ENCODE measurements around the gene HMCN1.

Gene HMCN1

DNA sequence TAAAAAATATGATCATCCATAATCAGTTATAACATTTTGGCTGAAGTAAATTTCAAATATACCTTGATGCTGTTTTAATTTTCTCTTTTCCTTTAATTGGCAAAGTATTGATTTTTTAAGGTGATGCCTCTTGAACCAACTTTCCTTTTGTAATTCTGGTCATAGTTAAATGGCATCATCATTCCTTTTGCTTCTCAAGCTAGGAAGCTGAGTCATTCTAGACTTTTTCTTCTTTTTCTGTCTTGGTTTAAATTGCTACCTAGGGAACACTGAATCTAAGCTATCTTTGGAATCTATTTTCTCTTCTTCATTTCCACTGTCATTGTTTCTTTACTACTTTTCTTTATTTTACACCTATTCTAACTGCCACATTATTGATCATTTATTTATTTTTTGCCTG is 162.7 kb downstream of the HMCN1 start:
- no peak for DNase-seq (ENCODE audit: low spot score)

DNA sequence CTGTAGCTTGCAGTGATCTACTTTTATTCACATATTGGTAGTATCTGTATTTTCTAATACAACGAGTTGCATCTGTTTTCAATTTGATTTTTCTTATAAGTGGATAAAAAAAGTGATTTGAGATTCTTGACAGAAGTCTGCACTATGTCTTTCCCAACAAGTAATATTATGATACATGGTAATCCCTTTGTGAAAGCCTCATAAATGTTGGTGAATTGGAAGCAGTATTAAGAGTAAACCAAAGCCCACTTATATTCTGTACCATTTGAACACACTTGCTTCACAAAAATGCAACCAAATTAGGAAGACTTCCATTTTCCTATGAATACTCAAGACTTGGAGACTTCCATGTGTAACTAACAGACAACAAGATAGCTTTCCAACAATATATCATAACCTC is 172.0 kb downstream of the HMCN1 start:
- no peak for DNase-seq (ENCODE audit: low spot score)

DNA sequence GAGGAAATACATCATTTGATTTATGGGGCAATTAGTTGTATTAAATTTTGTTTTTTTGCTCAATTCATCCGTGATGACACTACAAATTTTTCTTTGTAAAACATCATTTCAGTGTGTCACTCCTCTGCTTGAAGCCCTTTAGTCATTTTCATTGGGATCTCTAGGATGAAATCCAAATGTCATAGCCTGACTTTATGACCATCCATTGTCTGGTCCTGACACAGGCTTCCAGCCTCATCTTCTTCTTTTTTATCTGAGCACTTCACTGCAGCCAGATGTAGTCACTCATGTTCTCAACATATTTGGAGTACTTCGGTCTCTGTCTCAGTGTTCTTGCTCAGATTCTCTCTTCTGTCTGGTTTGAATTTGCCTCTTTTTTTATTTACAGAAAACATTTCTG is 173.1 kb downstream of the HMCN1 start:
- DNase-seq (ENCODE audit: low spot score), result no peak

DNA sequence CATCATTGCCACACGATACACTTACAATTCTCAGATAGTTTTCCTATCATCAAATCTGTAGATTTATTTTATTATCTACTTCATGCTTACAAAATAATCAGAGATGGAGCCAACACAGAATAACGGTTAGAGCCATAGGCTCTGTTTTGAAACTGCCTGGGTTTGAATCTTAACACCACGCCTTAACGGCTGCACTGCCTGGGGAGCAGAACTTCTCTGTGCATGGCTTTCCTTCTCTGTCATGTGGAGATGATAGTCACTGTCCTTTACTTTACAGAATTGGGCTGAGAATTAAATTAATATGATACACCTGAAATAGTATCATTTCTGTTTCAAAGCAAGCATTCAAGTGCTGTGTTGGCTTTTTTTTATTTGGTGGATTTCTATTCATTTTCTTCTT is 177.8 kb downstream of the HMCN1 start:
- no peak for DNase-seq (ENCODE audit: low spot score)

DNA sequence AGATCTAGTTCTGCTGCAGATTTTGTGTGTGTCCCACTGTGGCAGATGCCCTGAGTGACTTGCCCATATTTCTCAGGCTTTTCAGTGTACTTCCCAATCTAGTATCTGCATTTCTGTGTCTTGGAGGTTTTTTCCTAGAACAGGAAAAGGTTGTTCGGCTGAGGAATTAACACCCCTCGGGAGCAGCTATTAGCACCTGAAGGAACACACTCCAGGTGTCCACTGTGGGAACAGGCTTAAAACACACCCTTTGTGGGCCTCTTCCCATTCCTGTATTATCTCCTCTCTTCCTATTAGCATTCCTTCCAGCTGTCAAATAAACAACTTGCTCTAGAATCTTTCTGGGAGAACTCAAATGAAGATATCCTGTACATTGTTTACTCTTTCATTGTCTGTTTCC is 178.3 kb downstream of the HMCN1 start:
- DNase-seq (ENCODE audit: low spot score), result no peak

DNA sequence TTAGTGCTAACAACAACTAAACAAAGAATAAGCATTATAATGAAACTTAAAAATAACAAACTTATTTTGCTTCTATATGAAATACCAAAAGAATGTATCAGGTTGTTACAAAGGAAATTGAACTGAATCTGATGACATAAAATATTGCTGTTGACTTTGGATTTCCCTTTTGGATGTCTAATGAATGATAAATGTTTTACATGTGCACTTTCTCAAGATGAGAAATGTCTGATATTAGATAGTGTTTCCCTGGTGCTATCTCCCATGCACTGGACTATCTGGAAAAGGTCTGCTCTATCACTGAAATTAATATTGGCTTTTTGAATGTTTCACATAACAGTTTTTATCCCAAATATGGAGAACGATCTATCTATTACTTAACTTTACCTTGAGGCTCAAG is 179.9 kb downstream of the HMCN1 start:
- no peak for DNase-seq (ENCODE audit: low spot score)

DNA sequence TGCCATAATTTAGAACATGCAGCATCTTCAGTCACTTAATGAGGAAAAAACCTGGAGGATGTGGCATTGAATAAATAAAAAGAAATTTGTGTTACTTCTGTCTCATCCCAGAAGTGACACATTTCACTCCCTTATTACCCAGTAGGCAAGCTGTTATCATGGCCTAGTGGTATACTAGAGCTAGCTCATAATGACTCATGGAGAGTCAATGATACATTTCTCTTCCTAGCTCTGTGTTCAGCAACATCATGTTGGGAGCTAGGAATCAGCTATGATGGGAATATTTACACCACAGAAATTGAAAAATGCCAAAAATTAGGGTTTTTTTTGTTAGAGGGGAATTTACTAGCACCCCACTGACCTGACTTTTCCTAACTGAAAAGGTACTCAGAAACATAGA is 182.7 kb downstream of the HMCN1 start:
- no peak for DNase-seq (ENCODE audit: low spot score)

DNA sequence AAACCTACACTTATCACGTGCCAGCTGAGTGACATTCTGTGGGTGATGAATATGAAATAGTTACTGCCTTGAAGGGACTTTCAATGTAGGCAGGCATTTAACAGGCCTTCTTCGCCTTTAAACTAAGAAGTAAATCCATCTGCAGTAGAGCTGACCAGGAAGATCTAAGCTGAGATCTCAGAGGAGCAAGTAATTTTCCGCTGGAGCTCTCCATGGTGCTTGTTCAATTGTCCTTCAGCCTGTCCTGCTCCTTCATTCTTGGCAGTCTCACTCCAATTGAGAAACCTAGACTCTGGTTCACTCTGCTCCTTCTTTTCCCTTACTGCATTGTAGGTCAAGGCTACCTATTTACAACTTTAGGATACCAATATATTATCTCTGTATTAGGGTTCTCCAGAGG is 183.5 kb downstream of the HMCN1 start:
- no peak for DNase-seq (ENCODE audit: low spot score)

DNA sequence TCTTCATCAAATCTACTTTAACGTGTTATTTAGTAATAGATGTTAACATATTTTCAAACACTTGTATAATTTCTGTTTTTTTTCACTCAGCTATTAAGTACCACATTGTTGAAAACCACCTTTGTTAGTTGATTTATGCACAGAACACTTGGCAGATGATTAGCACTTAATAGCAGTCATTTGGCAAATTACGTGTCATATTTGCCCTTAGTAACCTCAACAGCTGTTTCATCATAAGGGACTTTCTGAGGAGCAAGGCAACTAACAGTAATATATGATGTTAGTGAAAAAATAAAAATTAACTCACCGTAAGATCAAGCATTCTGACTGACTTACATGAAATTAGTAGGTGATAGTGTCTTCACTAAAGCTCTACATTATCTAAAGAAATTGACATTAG is 186.4 kb downstream of the HMCN1 start:
- no peak for DNase-seq (ENCODE audit: low spot score)

DNA sequence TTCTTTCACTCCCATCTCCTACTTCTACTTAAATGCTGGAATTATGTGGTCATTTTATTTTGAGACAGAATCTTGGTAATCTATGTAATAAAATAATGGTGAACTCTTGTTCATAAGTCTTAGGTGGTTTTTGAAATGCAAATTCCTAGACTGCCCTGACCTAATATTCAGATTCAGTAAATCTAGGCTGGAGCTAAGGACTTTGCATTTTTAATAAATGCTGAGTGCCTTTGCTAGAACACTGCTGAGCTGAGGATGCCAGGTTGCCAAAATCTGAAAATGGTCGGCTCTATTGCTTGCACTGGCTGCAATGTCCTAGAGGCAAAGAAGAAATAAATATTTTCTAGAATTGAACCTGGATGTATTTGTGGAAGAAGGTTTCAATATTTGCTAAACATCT is 187.4 kb downstream of the HMCN1 start:
- no peak for DNase-seq (ENCODE audit: low spot score)

DNA sequence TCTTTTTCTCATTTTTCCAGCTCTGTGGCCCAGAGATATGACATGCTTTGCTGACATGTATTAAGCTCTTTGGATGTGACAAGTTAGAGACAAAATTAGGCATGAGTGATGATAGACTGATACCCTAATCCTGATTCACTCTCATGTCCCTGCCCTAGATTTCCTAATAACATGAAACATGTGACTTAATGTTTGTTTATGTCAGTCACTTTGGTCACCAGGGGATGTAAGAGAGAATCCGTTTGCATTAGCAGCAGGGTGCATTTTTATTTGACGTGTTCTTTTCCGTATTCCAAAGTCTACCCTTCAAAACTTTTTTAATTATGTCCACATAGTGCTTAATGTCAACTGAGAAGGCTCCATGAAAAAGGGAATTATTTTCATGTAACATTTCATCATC is 192.4 kb downstream of the HMCN1 start:
- DNase-seq (ENCODE audit: low spot score), result no peak

DNA sequence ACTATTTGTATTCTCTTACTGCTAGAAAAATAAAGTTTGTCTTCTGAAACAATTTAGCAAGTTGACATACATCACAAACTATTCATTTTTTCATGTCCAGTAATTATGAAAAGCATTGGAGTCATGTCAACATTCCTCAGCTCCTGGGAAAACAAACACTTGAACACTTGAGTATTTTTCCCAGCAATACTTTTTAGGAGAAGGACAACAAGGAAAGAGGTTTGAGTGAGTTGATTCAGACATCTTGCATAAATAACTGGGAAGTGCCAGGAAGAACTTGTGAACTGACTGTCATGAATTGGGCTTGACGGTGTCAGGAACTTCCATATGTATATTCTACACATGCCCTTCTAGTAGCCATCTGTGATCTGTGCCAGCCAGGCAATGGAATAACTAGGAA is 195.6 kb downstream of the HMCN1 start:
- DNase-seq (ENCODE audit: low spot score), result no peak

DNA sequence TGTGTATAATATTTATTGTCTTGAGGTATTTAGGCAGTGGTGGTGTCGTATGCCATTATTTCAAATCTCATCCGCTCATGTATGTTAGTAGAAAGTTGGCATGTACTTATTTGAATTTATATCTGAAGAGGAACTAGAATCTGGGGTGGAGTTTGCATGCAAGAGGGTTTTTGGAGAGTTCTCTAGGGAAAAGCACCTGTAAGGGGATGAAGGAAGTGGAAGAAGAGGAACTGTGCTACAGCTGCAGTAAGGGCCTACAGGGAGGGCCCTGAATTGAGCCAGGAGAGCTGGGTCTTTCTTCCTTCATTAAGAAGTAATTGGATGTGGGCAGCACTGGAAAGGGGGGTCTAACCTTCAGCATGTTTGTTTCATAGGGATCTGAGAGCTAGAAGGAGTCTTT is 197.2 kb downstream of the HMCN1 start:
- DNase-seq (ENCODE audit: low spot score), result no peak

DNA sequence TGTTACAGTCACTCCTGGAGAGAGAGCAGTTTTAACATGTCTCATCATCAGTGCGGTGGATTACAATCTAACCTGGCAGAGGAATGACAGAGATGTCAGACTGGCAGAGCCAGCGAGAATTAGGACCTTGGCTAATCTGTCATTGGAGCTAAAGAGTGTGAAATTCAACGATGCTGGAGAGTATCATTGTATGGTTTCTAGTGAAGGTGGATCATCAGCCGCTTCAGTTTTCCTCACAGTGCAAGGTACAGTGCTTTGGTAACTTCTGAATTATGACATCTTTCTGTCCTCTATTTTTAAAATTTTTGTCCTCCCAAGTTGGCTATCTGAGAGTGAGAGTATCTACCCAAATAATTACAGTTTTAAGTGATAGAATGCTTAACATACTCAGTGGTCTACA is 199.4 kb downstream of the HMCN1 start:
- DNase-seq (ENCODE audit: low spot score), result no peak

DNA sequence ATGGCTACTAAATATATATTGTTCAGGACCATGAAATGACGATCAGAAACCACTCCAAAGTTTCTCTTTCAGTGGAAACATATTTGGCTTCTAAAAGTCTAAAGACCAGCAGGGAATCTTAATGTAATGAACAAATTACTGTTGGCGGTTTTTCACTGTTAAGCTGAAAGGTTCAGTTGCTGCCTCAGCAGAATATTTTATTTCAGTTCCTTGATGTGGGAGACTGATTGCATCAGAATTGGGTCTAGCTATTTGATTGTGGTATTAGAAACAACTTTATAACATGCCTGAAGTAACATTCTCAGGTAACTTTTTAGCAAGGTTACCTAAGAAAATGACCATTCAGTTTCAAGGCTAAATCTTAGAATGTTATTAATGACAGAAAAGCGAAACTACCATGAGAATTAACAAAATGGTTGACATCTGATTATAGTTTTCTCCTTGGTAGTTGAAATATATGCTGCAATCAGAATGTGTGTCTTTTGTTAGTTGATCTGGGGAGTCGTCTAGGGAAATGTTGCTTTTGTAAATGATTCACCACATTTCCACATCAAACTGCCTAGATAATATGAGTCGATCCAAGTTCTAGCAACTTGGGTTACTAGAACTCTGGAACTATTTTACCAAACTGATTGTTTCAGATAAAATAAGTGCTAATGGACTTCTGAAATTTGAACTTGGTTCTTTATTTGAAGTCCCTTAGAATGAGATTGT is 200.4 kb downstream of the HMCN1 start:
- no peak for DNase-seq (ENCODE audit: low spot score)

DNA sequence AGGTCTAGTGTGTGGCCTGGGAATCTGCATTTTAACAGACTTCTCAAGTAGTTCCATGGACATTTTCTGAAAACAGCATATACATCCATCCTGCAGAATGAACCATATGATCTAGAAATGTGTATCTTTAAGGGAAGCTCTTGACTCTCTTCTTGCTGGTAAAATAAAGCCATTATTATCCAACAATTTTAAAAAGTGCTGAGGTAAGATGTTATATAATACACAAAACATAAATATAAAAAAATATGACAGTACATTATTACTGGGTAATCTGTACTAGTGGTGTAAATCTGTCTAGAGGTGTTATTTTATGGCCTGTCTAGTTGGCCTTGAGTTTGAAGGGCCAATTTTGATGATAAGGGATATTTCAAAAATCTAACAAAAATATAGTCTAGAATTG is 201.2 kb downstream of the HMCN1 start:
- no peak for DNase-seq (ENCODE audit: low spot score)

DNA sequence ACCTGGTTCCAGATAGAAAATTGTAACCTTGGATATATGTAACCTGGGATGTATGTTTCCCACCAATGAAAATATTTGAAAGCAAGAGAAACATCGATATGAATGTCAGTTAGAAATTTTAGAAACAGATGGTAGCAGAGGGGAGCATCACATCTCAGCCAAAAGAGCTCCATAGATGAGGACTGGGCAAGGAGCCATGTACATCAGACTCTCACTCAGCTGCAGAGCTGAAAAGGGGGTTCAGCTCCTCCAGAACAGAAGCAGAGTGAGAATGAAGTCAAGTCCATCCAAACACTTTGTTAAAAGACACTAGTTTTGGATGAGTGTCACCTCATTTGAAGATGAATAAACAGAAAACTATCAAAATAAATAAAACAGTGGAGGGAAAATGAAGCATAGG is 202.4 kb downstream of the HMCN1 start:
- no peak for DNase-seq (ENCODE audit: low spot score)

DNA sequence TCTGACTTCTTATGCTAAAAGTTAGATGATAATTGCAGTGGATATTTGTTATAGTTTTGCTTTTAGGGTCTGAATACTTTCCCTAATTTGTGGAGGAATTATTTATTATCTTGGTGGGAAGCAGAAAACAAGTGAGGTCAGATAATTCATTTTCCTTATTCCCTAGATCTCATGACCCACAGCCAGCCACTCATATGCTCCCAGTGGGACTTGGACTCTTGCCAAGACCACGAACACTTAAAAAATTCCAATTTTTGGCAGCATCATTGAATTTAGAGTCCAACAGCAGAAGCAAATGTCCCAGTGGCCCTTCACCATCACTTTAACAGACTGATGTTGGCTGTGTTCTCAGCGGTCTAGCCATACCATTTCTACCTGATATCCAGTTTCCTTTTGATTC is 204.2 kb downstream of the HMCN1 start:
- no peak for DNase-seq (ENCODE audit: low spot score)

DNA sequence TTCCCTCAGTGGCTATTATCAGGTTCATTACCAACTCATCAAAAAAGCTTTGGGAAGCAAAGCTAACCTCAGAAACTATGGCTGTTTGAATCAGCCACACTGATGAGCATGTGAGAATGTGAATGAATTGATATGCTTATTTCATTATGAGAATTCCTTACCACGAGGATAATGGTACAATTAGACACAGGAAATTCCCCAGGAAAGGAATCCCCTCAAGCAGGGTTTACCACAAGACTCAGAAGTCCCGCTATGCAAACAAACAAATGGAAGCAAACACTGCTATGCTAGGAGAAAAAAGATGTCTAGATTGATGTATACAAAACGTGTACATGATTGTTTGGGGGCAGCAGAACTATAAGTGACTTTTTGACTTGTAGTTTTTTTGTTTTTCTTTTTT is 205.0 kb downstream of the HMCN1 start:
- DNase-seq (ENCODE audit: low spot score), result no peak

DNA sequence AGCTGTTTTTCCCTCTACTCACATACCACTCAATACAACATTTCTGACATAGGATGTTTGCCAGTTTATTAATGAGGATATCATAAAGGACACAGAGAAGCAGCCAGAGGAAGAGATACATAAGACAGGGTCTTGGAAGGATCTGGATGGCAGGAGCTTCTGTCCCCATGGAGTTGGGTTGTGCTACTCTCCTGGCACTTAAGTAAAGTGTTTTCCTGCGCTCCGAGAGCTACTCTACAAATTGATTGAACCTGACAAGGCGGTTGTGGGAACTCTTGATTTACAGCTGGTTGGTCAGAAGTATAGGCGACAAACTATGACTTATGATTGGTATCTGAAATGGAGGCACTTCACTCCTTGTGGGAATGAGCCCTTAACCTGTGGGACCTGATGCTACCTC is 208.8 kb downstream of the HMCN1 start:
- DNase-seq (ENCODE audit: low spot score), result no peak

DNA sequence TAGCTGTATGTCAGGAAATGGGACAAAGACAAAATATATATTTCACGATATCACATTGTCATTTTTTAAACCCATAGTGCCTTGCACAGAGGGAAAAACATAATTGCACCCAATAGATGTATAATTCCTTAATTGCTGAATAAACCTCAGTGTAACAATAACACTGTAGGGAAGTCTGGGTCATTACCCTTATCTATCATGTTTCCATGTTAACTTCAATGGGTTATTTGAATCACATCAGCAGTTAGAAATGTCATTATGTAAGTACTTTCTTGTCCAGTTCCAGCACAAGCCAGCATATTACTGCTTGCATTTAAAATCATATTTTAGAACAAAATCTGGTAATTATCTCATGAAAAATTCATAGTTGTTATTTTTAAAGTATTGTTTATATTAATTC is 222.7 kb downstream of the HMCN1 start:
- DNase-seq (ENCODE audit: low spot score), result no peak

DNA sequence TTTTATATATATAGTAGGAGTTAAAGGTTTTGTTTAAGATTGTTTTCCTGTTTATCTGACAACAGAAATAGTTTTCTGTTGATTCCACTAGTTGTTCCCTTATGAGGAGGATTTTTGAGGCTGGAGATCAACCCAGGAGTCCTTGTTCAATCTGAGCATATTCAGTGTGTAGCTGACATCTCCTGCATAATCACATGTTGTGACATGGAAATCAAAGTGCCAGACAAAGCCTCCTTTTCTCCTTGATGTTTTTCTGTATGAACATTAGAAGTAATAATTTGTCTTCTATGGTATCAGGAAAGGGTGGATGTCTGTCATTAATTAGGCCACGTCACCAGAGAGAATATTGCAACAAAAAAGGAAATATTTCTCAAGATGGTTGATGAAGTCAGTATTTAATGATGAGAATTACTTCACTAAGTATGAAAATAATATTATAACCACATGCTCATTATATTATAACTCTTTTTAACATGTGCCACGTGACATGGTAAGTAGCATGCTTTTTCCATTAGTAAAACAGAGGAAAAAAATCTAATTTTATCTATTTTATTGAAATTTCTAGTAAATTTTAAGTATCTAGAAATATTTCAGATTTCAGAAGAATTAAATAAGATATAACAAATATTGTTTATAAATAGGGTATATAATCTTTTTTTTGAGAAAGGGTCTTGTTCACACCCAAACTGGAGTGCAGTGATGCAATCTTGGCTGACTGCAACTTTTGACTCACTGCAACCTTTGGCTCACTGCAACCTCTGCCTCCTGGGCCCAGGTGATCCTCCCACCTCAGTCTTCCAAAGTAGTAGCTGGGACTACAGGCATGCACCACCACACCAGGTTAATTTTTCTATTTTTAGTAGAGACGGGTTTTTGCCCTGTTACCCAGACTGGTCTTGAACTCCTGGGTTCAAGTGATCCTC is 223.5 kb downstream of the HMCN1 start:
- DNase-seq (ENCODE audit: low spot score), result no peak

Data from SK-N-DZ (cell line).